Measurements from ENCODE around the gene LAMA1.

Gene LAMA1

DNA sequence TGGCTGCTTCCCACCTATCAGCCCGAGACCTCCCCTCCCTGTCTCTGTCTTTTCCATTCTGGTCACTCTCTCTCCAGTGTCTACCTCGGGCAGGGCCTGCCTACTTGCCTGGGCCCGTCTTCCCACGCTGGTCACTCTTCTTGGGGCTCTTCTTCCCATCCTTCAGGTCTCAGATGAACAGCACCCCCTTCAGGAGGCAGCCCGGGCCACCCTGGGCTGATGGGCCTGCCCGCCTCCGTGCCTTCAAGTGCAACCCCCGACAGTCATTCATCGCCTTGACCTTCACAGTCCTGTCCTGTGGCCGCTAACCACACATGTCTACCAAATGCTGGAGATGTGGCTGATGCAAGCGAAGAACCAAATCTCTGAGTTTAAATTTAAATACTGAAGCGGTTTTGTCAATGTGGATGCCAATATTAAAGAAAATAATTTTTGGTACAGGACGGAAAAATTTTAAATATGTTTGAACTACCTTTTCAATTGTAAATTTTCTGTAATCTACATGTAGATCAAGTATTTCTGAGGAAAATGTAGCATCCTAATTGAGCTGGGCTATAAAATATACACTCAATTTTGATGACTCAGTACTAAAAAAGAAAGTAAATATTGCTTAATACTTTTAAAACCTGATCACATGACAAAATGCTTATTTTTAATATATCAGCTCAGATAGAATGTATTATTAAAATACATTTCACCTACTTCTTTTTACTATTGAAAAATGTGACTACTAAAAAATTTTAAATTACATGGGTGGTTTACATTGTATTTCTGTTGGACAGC lies 96.4 kb downstream of the LAMA1 start:
- no peak overlapping the region for H4K91ac ChIP-seq (ENCODE audit: low read depth, low read length, poor library complexity)

DNA sequence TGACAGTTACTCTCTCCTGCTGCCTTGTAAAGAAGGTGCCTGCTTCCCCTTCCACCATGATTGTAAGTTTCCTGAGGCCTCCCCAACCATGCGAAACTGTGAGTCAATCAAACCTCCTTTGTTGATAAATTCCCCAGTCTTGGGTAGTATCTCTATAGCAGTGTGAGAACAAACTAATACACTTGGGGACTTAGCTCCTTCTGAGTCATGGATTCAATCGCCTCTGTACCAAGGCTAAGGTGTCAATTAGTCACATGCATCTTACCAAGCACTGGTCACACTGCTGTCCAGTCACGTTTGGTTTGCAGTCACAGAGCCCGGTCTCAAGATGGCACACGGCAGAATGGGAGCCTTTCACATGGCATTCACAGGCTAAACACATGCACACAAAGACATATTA lies 100.6 kb downstream of the LAMA1 start:
- Histone ChIP-seq H2BK5ac (ENCODE audit: low read length) (no peak overlapping the region), H3K27ac (replicated peaks; ENCODE audit: low read length) (no peak overlapping the region), H4K91ac (ENCODE audit: low read depth, low read length, poor library complexity) (no peak overlapping the region), H2BK120ac (ENCODE audit: low read depth, low read length) (no peak overlapping the region), H2AFZ (ENCODE audit: low read length) (no peak overlapping the region), H3K18ac (ENCODE audit: low read length) (no peak overlapping the region), H3K4me1 (ENCODE audit: control insufficient read depth in 2 of 2, insufficient read depth in 1 of 2, low read depth in 1 of 2, low read length in 2 of 2) (no peaks in the 10 kb centered on the region), H3K9ac (ENCODE audit: low read depth, low read length, poor library complexity) (no peak overlapping the region), H3K4me3 (ENCODE audit: low read length in 2 of 2) (no peak overlapping the region), H3K27me3 (ENCODE audit: control insufficient read depth in 3 of 3, insufficient read depth in 3 of 3, low read depth in 1 of 3, low read length in 3 of 3) (no peaks in the 10 kb centered on the region), H3K23ac (ENCODE audit: low read depth, low read length, poor library complexity) (no peak overlapping the region), H3K9me3 (replicated peaks in 1 of 2; ENCODE audit: control insufficient read depth in 2 of 2, insufficient read depth in 1 of 2, low read depth in 1 of 2, low read length in 2 of 2) (peaks cover 0 to 2% of the 10 kb centered on the region in 2 donors), H2AK5ac (ENCODE audit: low read depth, low read length) (no peak overlapping the region), H3K4ac (ENCODE audit: low read length) (no peak overlapping the region), H2BK15ac (ENCODE audit: low read length) (no peak overlapping the region), H3K79me1 (ENCODE audit: low read depth, low read length) (peaks cover 2% of the 10 kb centered on the region), H3K36me3 (replicated peaks in 1 of 2; ENCODE audit: control insufficient read depth in 2 of 2, insufficient read depth in 2 of 2, low read length in 2 of 2) (peaks cover 47 to 83% of the 10 kb centered on the region in 2 donors), H3K14ac (ENCODE audit: low read length) (no peak overlapping the region), H4K8ac (ENCODE audit: low read depth, low read length) (no peak overlapping the region), H2BK12ac (ENCODE audit: low read length) (no peak overlapping the region), H3K4me2 (ENCODE audit: insufficient read depth, low read length, poor library complexity, severe bottlenecking) (no peak overlapping the region)
- no peak for DNase-seq (ENCODE audit: low spot score)
- WGBS, 2 donors (ENCODE audit: extremely low coverage in 2 of 2, insufficient read length in 2 of 2, insufficient replicate concordance in 1 of 2), result no CpG with 5 or more reads among the region's 5 CpGs

More for the DNA sequence above, 96.4 kb downstream of the LAMA1 start:
- Histone ChIP-seq H3K27me3 (ENCODE audit: control insufficient read depth in 3 of 3, insufficient read depth in 3 of 3, low read depth in 1 of 3, low read length in 3 of 3) (no peaks in the 10 kb centered on the region), H3K4me3 (ENCODE audit: low read length in 2 of 2) (no peak overlapping the region), H3K9me3 (replicated peaks in 1 of 2; ENCODE audit: control insufficient read depth in 2 of 2, insufficient read depth in 1 of 2, low read depth in 1 of 2, low read length in 2 of 2) (peaks cover 0 to 2% of the 10 kb centered on the region in 2 donors), H2BK120ac (ENCODE audit: low read depth, low read length) (no peak overlapping the region), H3K4me1 (ENCODE audit: control insufficient read depth in 2 of 2, insufficient read depth in 1 of 2, low read depth in 1 of 2, low read length in 2 of 2) (no peaks in the 10 kb centered on the region), H2BK5ac (ENCODE audit: low read length) (no peak overlapping the region), H3K18ac (ENCODE audit: low read length) (no peak overlapping the region), H2BK12ac (ENCODE audit: low read length) (no peak overlapping the region), H3K23ac (ENCODE audit: low read depth, low read length, poor library complexity) (peak overlapping the region; percentile 4), H2BK15ac (ENCODE audit: low read length) (no peak overlapping the region), H3K9ac (ENCODE audit: low read depth, low read length, poor library complexity) (peak overlapping the region; percentile 30), H2AK5ac (ENCODE audit: low read depth, low read length) (no peak overlapping the region), H3K14ac (ENCODE audit: low read length) (peak overlapping the region; percentile 17), H3K4me2 (ENCODE audit: insufficient read depth, low read length, poor library complexity, severe bottlenecking) (no peak overlapping the region), H3K36me3 (replicated peaks in 1 of 2; ENCODE audit: control insufficient read depth in 2 of 2, insufficient read depth in 2 of 2, low read length in 2 of 2) (peaks cover 55 to 90% of the 10 kb centered on the region in 2 donors), H3K27ac (replicated peaks; ENCODE audit: low read length) (no peak overlapping the region), H3K79me1 (ENCODE audit: low read depth, low read length) (no peaks in the 10 kb centered on the region), H2AFZ (ENCODE audit: low read length) (no peak overlapping the region), H3K4ac (ENCODE audit: low read length) (no peak overlapping the region), H4K8ac (ENCODE audit: low read depth, low read length) (no peak overlapping the region)
- no CpG with 5 or more reads among the region's 13 CpGs for WGBS, 2 donors (ENCODE audit: extremely low coverage in 2 of 2, insufficient read length in 2 of 2, insufficient replicate concordance in 1 of 2)
- DNase-seq (ENCODE audit: low spot score), result no peak

DNA sequence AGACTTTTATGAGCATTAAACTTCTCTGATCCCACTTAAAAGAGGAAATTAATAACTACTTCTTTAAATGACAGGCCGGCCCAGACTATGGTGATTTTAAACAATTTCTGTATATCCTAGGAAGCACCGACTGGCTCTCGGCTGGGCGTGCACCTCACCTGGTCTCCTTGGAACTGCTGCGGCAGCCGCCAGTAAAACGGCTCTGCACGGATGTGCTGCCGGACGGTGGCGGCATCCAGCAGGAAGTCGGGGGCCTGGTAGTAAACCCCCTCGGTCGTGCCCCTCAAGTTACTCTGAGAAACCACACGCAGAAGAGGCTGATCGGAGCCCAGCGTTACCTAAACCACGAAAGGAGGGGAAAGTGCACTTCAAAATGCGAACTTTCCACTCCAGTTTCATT lies 106.5 kb downstream of the LAMA1 start:
- Histone ChIP-seq H4K8ac (ENCODE audit: low read depth, low read length) (no peak overlapping the region), H3K9ac (ENCODE audit: low read depth, low read length, poor library complexity) (no peak overlapping the region), H3K27me3 (ENCODE audit: control insufficient read depth in 3 of 3, insufficient read depth in 3 of 3, low read depth in 1 of 3, low read length in 3 of 3) (no peaks in the 10 kb centered on the region), H3K14ac (ENCODE audit: low read length) (no peak overlapping the region), H2AFZ (ENCODE audit: low read length) (no peak overlapping the region), H3K4me3 (ENCODE audit: low read length in 2 of 2) (no peak overlapping the region), H3K4ac (ENCODE audit: low read length) (no peak overlapping the region), H2BK5ac (ENCODE audit: low read length) (no peak overlapping the region), H3K4me1 (ENCODE audit: control insufficient read depth in 2 of 2, insufficient read depth in 1 of 2, low read depth in 1 of 2, low read length in 2 of 2) (no peaks in the 10 kb centered on the region), H2BK15ac (ENCODE audit: low read length) (no peak overlapping the region), H2AK5ac (ENCODE audit: low read depth, low read length) (no peak overlapping the region), H3K36me3 (replicated peaks in 1 of 2; ENCODE audit: control insufficient read depth in 2 of 2, insufficient read depth in 2 of 2, low read length in 2 of 2) (peaks cover 50 to 93% of the 10 kb centered on the region in 2 donors), H4K91ac (ENCODE audit: low read depth, low read length, poor library complexity) (no peak overlapping the region), H3K4me2 (ENCODE audit: insufficient read depth, low read length, poor library complexity, severe bottlenecking) (no peak overlapping the region), H3K9me3 (replicated peaks in 1 of 2; ENCODE audit: control insufficient read depth in 2 of 2, insufficient read depth in 1 of 2, low read depth in 1 of 2, low read length in 2 of 2) (no peaks in the 10 kb centered on the region), H2BK120ac (ENCODE audit: low read depth, low read length) (no peak overlapping the region), H3K18ac (ENCODE audit: low read length) (no peak overlapping the region), H3K23ac (ENCODE audit: low read depth, low read length, poor library complexity) (no peak overlapping the region), H3K27ac (replicated peaks; ENCODE audit: low read length) (no peak overlapping the region), H3K79me1 (ENCODE audit: low read depth, low read length) (peaks cover 2% of the 10 kb centered on the region), H2BK12ac (ENCODE audit: low read length) (no peak overlapping the region)
- DNase-seq (ENCODE audit: low spot score), result no peak
- no CpG with 5 or more reads among the region's 19 CpGs for WGBS, 2 donors (ENCODE audit: extremely low coverage in 2 of 2, insufficient read length in 2 of 2, insufficient replicate concordance in 1 of 2)

DNA sequence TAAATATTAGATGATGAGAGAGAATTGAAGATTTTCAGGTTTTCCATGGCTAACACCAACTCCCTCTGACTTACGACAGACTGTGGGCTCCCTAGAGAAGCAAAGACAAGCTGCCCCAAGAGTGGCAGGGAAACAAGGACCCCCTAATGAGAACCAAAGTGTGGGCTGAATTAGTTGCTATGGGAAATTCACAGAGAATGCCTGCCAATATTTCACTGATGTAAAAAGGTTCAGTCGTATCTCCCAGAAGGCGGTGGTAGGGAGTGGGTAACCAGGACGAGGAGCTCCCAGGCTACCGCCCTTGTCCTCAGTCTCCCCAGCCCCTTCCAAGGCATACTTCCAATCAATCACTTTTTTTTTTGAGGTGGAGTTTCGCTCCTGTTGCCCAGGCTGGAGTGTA lies 113.6 kb downstream of the LAMA1 start:
- no peaks in the 10 kb centered on the region for H3K27me3 ChIP-seq (ENCODE audit: control insufficient read depth in 3 of 3, insufficient read depth in 3 of 3, low read depth in 1 of 3, low read length in 3 of 3)
- H3K9ac ChIP-seq (ENCODE audit: low read depth, low read length, poor library complexity), result no peak overlapping the region
- no peak overlapping the region for H2BK120ac ChIP-seq (ENCODE audit: low read depth, low read length)
- no peak for DNase-seq (ENCODE audit: low spot score)
- H3K4me3 ChIP-seq (ENCODE audit: low read length in 2 of 2), result no peak overlapping the region
- H3K4me1 ChIP-seq (ENCODE audit: control insufficient read depth in 2 of 2, insufficient read depth in 1 of 2, low read depth in 1 of 2, low read length in 2 of 2), result peaks cover 5% of the 10 kb centered on the region in 2 donors
- no peak overlapping the region for H2AK5ac ChIP-seq (ENCODE audit: low read depth, low read length)
- no peak overlapping the region for H4K91ac ChIP-seq (ENCODE audit: low read depth, low read length, poor library complexity)
- no peak overlapping the region for H2AFZ ChIP-seq (ENCODE audit: low read length)
- no peak overlapping the region for H2BK5ac ChIP-seq (ENCODE audit: low read length)
- H4K8ac ChIP-seq (ENCODE audit: low read depth, low read length), result no peak overlapping the region
- H2BK12ac ChIP-seq (ENCODE audit: low read length), result no peak overlapping the region
- no peak overlapping the region for H2BK15ac ChIP-seq (ENCODE audit: low read length)
- no peak overlapping the region for H3K4ac ChIP-seq (ENCODE audit: low read length)
- H3K79me1 ChIP-seq (ENCODE audit: low read depth, low read length), result no peaks in the 10 kb centered on the region
- H3K9me3 ChIP-seq (replicated peaks in 1 of 2; ENCODE audit: control insufficient read depth in 2 of 2, insufficient read depth in 1 of 2, low read depth in 1 of 2, low read length in 2 of 2), result no peaks in the 10 kb centered on the region
- no peak overlapping the region for H3K23ac ChIP-seq (ENCODE audit: low read depth, low read length, poor library complexity)
- WGBS, 2 donors (ENCODE audit: extremely low coverage in 2 of 2, insufficient read length in 2 of 2, insufficient replicate concordance in 1 of 2), result no CpG with 5 or more reads among the region's 6 CpGs
- H3K27ac ChIP-seq (replicated peaks; ENCODE audit: low read length), result no peak overlapping the region
- H3K14ac ChIP-seq (ENCODE audit: low read length), result no peak overlapping the region
- no peak overlapping the region for H3K4me2 ChIP-seq (ENCODE audit: insufficient read depth, low read length, poor library complexity, severe bottlenecking)
- H3K36me3 ChIP-seq (replicated peaks in 1 of 2; ENCODE audit: control insufficient read depth in 2 of 2, insufficient read depth in 2 of 2, low read length in 2 of 2), result peaks cover 26 to 94% of the 10 kb centered on the region in 2 donors
- H3K18ac ChIP-seq (ENCODE audit: low read length), result no peak overlapping the region
